GM21825 (cell line): Measurements from ENCODE around the gene C19orf85.
"Not testable (repeated sequence)": the region's sequence is repeated elsewhere in the genome, so short reads cannot be mapped to it uniquely, and the experiment has no call there.

Experiments
- ATAC-seq: cut with Tn5 transposase; IDR thresholded peaks from one replicate; pipeline ENCODE4 v1.9.1; 2021; ENCODE audit warnings: mild to moderate bottlenecking, moderate library complexity; ENCODE audit not compliant: unreplicated experiment

The C19orf85 gene

DNA sequence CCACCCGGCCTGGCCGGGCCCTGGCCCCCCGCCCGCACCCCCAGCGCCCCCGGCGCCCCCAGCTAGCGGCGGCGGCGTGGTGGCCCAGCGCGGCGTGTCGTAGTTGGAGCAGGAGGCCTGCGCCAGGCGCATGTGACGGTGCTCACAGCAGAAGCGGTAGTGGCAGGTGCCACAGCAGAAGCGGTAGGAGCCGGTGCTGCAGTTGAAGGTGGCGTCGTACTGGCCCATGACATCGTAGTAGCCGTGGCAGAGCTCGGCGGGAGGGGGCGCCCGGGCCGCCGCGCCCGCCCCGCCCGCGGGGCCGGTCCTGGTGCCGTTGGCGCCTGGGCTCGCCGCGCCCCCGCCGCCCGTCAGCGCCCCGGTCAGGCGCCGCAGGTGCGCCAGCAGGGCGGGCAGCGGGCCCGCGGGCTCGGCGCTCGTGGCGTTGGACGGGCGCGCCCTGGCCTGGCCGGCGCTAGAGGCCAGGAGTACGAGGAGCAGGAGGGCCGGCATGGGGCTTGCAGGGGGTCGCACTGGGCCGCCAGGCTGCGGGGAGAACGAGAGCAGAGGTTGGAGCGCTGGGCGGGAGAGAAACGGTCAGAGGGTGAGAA is 22.1 kb downstream of the C19orf85 start:
- no peak for ATAC-seq

- no peak for ATAC-seq
Observed at GRCh38 chr19:55441692-55442321, 22.7 kb downstream of the C19orf85 start.

DNA sequence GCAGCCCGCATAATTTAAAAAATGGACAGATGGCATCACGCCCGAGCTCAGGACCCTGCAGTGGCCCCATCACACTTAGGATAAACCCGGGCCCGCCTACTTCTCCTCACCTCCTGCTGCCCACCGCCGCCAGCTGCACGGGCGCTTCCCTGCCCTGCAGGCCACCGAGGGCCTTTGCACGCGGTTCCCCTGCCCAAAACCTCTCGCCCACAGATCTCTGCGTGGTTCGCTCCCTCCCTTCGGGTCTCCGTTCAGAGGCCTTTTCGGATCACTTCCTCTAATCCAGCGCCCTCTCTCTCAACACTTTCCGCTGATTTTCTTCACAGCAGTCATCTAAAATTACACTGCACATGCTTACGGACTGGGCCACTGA is 23.2 kb downstream of the C19orf85 start:
- ATAC-seq: no peak

DNA sequence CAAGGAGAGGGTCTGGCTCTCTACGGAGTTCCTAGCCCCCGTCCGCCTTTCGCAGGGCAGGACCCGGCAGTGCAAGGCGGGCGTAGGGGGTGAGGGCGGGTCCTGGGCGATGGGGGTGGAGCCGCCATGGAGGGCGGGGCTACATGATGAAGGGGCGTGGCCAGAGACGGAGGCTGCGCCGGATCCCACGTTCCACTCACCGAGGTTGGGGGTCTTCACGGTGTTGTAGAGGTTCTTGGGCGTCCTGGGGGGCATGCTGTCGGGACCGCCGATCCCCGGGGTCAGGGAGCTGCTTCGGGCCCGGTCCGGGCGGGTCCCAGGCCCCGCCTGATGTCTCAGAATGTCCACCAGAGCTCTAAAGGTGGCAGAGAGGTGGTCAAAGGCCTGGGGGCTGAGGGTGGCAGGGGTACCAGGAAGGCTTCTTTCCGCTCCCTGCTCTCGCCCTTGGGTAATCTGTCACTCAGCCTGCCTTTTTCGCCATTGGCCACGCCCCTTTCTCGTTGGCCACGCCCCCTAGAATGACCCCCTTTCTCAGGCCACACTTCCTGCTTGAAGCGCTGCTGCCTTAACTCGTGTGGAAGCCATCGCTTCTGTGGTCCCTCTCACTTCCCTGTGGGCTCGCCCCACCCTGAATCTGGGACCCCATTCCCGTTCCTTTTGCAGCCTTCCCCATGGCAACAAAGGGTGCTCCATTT is 24.0 kb downstream of the C19orf85 start:
- no peak for ATAC-seq

- ATAC-seq: no peak
Observed at GRCh38 chr19:55439052-55439451, 25.5 kb downstream of the C19orf85 start.

DNA sequence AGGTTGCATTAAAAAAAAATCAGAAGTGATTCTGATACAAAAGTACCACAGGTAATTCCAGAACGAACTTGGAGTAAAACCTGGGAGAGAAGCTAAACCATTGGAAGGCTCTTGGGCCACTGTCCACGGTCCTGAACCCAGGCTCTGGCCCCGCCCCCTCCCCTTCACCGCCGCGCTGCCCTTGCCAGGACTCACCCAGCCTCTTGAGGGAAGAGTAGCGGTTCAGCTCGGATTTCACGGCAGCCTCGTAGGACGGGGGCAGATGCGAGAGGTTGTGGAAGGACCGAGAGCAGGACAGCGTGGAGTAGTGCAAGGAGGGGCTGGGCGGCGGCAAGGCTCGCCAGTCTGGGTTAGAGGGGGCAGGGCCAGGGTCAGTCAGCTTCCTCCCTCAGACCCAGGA is 27.1 kb downstream of the C19orf85 start:
- no peak for ATAC-seq

- no peak for ATAC-seq
Observed at GRCh38 chr19:55436847-55437246, 27.7 kb downstream of the C19orf85 start.

GRCh38 chr19:55435020-55435419 is 29.5 kb downstream of the C19orf85 start:
- ATAC-seq: no peak

DNA sequence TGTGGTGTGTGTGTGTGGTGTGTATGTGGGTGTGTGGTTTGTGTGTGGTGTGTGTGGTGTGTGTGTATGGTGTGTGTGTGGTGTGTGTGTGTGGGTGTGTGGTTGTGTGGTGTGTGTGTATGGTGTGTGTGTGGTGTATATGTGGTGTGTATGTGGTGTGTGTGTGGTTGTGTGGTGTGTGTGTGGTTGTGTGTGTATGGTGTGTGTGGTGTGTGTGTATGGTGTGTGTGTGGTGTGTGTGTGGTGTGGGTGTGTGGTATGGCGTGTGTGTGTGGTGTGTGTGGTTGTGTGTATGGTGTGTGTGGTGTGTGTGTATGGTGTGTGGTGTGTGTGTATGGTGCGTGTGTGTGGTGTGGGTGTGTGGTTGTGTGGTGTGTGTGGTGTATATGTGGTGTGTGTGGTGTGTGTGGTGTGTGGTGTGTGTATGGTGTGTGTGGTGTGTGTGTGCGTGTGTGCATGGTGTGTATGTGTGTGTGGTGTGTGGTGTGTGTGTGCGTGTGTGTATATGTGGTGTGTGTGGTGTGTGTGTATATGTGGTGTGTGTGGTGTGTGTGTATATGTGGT is 30.1 kb downstream of the C19orf85 start:
- ATAC-seq: no peak

DNA sequence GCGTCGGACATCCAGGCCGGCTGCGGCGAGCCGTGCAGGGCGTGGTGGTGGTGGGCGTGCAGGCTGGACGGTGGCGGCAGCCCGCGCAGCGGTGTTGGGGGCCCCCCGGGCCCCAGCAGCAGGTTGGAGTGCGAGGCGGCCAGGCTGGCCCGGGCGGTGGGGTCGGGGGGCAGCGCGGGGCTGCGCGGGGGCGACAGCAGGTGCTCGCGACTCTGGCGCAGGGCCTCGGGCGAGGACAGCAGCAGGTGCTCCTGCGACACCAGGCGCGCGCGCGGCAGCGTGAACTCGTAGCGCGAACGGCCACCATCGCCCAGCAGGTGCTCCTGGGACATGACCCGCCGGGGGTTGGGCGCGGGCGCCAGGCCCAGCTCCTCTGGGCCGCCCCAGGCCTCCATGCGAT is 31.3 kb downstream of the C19orf85 start:
- no peak for ATAC-seq

DNA sequence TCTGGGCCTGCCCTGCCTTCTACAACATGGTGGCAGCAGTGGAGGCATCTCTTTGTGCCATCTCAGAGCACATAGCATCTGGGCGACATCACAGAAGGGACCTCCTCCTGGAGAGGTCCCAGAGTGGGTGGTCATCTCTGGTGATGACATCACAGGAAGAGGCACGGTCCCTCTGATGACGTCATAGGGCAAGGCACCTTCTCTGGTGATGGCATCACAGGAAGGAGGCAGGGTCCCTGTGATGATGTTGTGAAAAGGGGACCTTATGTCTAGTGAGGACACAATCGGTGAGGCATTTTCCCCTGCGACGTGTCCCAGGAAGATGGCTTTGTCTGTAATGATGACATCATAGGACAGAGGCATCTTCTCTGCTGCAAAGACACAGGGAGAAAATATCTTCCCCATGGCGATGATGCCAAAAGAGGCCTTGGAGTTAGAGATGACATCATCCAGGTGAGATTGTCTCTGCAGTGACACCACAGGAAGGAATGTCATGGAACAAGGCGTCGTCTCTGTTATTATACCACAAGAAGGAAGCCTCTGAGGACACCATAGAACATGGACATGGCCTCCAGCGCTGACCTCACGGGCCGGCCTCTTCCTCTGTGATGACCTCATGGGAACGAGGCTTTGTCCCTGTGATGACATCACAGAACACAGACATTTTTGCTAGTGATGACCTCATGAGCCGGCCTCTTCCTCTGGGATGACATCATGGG is 32.2 kb downstream of the C19orf85 start:
- ATAC-seq: no peak

GRCh38 chr19:55431183-55431582 is 33.4 kb downstream of the C19orf85 start:
- no peak for ATAC-seq

GRCh38 chr19:55426042-55426441 is 38.5 kb downstream of the C19orf85 start:
- no peak for ATAC-seq

- ATAC-seq: no peak
Observed at GRCh38 chr19:55424518-55424917, 40.0 kb downstream of the C19orf85 start.

- no peak for ATAC-seq
Observed at GRCh38 chr19:55423225-55424005, 41.1 kb downstream of the C19orf85 start.

DNA sequence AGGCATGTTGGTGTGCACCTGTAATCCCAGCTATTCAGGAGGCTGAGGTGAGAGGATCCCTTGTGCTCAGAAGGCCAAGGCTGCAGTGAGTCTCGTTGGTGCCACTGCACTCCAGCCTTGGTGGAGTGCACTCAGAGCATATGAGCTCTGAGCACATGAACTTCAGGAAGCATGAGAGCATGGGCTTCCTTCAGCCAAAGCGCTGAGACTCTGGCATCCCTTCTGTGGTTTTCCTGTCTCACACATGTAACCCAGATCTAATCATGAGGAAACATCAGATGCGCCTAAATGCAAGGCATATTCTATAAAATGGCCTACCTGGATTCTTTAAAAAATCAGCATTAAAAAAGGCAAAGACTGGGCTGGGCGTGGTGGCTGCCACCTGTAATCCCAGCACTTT is 43.3 kb downstream of the C19orf85 start:
- ATAC-seq: not testable (repeated sequence)

GRCh38 chr19:55419624-55420236 is 44.8 kb downstream of the C19orf85 start:
- no peak for ATAC-seq

DNA sequence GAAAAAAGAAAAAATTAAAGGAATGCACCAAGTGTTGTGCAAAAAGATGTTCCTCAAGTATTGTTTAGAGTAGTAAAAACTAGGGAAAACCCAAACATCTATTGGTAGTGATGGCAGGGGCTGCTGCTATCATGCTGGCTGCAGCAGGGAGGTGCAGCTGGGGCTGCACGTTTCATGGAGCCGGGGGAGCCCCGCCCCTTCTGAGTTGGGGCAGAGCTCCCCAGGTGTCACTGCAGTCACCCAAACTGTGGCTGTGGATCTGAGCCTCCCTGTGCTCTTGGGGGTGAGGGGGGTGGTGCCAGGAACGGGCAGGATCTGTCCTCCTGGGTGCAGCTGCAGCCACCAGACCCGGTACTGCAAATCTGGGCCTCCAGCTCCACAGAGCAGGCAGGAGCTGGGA is 45.4 kb downstream of the C19orf85 start:
- ATAC-seq: no peak

DNA sequence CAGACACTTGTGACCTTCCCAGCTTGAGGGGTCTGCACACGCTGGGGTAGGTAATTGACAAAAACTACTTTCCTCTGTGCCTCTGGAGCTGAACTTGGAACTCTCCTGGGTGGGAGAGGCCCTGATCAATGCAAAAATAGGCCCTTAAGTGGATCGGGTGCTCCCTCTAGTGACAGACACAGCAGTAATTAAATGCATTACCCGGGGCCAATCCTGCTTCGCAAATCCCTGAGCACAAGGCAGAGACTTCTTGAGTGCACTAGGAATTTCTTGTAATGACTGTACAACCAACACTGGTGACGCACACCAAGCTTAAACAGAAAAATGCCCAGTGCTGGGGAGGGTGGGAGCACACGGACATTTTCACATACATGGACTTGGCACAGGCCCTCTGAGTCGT is 46.4 kb downstream of the C19orf85 start:
- ATAC-seq: no peak
